T-helper 2 cell (primary cell): ENCODE data around the gene PRKG1.
A peak's percentile ranks its signal among the peaks of the same experiment; 100 is the strongest.
"Not testable (repeated sequence)": the region's sequence is repeated elsewhere in the genome, so short reads cannot be mapped to it uniquely, and the experiment has no call there.

Experiments used
- DNase-seq, 5 experiments: peaks; one replicate each; pipeline versions ENCODE4 v3.0.0 to v3.0.0-alpha.2; 2012 to 2022

PRKG1 gene

DNA sequence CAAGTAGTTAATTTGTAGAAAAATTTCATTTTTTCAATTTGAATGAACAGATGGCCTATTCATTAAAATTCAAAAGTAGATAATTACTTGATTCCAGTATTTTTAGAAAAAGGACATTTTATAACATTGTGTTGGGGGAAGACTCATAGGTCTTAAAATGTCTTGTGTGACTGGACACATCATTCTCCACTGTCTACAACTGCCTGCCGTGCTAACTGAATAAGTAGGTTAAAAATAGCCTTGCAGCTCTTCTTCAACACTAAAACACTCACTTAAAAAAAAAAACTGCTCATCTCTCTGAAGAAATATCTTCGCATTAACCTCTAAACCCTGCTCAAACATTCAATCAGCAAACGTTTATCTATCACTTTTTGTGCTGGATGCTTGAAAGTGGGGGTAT is 371.3 kb downstream of the PRKG1 start:
- DNase-seq: no peak

DNA sequence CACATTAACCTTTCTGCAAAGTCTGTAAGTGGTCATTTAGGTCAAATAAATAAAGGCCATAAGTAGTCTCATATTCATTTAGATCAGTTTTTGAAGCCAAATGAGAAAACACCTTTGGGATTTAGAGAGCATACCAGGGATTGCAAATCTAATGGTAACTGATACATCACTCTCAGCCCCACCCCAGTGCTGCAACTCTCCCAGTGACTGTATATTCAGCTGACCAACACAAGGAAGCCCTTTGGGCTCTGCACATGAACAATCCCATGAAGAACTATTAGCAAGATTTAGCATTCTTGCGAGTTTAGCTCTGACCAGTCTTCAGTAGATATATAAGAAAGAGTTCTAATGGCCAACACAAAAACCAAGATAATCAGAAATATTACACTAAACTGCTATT is 372.8 kb downstream of the PRKG1 start:
- DNase-seq: no peak

DNA sequence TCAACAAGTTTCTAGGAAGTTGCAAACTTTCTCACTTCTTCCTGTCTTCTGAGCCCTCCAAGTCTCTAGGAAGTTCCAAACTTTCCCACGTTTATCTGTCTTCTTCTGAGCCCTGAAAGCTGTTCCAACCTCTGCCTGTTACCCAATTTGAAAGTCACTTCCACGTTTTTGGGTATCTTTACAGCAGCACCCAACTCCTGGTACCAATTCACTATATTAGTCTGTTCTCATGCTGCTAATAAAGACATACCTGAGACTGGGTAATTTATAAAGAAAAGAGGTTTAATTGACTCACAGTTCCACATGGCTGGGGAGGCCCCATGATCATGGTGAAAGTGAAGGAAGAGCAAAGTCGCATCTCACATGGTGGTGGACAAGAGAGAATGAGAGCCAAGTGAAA is 381.5 kb downstream of the PRKG1 start:
- DNase-seq: not testable (repeated sequence)

DNA sequence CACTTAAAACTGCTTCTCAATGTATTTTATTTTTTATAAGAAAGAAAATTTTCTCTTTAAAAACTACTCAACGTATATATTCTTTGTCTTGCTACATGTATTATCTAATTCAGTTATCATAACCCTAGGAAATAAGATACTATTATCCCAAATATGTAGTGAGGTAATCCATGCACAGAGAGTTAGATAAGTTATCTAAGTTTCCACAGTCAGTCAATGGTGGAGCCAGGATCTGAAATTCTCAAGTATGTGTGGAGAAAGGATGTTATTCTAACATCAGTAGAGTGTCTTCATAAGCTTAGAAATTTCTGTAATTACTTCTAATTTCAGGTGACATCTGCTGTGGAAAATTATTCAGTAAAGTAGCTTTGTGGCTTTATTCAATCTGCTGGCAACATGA is 385.2 kb downstream of the PRKG1 start:
- no peak for DNase-seq

DNA sequence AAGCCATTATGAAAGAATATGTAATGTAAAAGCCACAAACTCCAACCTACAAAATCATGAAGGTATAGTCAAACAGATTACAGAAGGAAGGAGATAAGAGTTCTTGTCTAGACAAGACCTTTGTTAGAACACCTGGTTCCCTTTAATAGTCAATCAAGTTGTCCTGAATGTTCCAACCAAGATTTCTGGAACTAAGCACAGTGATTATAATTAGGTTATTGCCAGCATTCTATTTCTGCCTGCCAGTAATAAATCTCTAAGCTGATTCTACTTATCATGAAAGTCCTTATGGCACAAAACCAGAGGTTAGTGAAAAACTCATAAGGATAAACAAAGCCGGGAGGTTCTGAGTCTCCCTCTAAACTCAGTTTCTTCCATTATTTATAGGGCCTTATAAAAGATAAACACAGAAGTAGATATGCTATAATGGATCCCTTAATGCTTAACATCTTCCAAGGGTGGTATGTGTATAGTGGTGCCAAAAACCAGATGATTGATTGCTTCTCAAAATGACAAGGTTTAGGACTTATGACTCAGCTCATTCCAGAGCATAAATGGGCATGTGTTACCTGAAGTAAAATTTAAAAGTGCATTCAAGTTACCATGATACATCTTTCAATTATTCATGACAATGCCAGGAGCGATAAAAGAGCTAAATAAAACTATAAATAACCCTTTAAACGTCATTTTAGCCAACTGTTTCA is 387.9 kb downstream of the PRKG1 start:
- no peak for DNase-seq

DNA sequence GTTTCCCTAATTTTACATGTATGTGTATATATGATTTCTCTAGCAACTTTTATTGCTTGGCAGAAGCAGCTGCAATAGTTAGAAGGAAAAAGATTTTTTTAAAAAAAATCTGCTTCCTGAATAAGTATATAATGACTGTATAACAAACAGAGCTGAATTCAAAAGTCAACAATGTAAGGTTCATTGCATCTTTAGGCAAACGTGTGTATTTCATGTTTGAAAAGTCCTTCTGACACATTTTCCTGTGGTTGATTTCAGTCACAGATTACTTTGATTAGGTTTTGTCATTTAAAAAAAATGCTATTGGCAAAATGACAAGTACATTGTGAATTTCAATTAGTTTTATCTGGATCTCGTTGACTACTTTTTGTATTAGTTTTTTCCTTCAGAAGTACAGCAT is 394.1 kb downstream of the PRKG1 start:
- DNase-seq: no peak

DNA sequence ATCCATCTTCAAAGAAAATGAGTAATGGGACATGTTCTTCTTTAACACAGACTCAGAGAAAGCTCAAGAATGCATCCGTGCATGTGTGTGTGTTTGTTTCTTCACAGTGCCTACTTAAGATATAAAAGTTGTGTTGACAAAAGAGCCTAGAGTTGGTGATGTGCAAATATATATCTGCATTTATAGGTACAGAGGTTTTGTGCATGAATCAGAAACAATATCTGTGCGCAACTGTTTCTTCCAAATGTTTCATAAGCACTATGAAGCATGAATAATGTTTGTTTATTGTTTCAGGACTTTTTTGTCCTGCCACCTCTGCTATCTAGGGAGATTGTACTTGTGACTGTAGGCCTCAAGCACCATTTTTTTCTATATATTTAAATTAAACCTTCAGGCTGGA is 395.4 kb downstream of the PRKG1 start:
- DNase-seq: no peak

DNA sequence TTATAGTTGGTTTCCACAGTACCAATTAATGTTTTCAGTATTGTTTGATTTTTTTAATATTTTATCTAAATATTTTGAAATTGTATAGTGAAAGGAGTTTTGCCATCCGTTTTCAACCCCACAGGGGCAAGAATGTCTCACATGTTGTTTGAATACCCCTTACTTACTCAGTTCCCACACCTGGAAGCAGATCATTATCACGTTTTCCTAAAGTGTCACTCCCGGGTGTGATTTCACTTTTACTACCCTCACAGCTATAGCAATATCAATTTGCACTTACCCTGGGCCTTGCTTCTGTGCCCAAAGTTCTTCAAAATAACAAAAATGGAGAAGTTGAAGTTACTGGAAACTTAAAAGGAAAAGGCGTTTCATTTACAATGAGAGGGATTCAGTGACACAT is 397.0 kb downstream of the PRKG1 start:
- DNase-seq: no peak

DNA sequence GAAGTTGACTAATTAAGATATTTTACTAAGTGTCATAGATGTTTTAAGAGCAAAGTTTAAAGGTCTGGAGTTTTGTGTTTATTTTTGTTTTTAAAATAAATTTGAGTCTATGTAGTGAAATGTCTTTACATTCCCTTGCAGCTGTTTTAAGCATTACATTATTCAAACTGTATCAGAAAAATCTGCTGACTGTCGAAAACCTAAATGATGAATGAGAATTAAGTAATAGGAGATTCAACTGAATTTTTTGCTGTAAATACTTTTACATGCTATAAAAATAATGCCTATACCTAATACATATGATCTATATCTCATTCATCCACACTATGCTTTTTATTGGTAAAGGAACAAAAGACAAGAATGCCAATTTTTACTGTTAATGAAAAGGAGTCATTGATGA is 397.9 kb downstream of the PRKG1 start:
- DNase-seq: no peak

DNA sequence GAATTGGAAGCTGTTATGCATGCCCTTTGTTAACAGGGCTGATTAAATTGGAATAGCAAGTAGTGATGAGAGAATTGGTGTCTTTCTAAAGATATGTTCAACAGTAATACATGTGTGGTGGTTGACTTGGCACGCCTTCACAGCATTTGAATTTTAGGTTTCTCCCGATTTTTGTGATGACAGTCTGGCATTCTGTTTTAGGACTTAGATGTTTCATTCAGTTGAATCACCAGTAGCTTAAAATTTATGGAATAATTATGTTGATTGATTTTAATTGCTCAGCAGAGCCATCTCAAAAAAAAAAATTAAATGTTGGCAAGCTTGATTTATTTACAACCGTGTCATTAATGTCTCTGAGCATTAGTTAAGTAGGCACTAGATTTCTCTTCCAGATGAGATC is 405.4 kb downstream of the PRKG1 start:
- DNase-seq: no peak

DNA sequence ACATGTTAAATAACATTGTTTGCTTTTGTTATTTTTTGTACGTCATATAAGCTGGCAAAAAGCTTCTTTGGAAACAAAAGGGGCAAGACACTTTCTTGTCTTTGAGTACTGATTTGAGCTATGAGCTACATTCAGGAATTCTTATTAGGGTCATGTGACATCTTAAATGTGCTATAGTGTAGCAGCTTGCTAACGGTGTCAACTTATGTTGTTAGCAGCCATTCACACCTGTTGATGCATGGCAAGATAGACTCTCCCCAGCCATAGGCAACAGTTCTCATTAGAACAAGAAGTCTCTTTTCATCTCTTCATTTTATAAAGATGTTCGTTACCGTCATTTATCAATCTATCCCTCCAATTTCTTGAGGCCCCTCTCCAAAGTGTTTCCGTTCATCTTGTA is 411.4 kb downstream of the PRKG1 start:
- no peak for DNase-seq

DNA sequence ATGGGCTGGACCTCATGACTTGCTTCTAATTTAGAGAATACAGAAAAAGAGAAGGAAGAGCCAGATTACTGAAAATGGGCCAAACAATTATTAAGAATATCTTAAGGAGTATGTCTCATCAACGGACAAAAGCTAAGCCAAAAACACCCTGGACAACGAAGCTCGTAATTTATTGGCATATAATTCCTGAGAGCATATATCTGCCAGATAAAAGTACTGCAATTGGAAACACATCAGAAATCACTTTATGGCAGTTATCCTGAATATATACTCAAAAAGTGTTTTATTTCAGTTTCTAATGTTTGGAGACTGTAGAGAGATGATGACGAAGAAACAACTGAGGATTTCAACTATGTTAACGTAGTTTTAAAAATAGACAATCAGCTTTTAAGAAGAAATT is 413.3 kb downstream of the PRKG1 start:
- no peak for DNase-seq

DNA sequence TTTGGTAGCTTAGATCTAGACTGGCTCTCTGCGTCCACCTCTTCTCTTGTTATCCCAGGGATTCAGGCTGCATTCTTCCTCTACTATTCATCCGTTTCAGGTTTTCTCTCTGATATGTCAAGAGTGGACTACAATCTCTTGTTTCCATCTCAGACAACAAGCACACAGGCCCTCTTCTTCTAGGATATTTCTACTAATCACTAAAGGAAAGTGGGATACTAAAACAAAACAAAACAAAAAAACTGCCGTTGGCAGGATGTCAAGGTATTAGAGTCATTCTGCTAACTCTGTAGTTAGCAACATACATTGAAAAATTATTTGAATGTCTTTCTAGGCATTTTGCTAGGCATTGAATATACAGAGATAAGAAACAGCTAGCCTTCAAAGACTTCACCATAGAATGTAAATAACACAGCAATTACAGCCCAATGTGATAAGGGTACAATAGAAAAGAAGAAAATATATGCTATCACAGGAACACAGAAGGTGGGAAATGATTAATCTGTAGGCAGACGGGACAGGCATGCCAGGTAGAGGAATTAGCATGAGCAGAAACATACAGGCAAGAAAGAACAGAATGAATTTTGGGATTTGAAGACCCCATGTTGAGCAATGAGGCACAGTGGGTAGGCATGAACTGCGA is 414.6 kb downstream of the PRKG1 start:
- no peak for DNase-seq

DNA sequence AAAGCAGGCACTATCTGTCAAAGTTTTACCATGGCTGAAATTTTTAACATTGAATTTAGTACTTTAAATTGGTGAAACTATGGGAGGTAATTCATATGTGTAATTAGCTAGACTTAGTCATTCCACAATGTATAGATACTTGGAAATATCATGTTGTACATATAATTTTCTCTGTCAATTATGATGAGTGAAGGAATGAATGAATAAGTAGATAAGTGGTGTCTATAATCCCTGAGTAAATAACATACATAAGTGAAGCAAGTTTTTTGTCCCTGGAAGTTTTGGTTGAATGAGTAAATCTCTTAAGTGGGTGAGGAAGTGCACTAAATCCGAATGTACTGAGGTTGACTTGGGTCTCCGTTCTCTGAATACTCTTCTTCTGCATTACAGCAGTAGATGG is 424.1 kb downstream of the PRKG1 start:
- DNase-seq: no peak

DNA sequence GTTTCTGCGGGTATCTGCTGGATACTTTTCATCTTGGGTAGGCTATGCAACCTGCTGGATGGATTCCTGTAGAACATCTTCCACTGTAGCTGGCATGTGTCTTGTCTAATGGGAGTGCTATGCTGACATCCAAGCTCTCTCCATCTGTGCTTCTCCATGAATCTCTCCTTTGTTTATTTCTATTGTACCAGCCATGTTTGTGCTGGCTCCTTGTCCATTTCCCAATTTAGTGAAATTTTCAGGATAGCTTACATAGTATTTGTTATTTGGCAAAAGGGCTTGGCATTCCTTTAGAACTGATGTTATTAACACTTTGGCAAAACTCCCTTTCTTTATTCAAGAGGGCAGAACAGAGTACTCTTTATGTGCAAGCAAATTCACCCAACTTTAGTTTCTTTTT is 427.1 kb downstream of the PRKG1 start:
- no peak for DNase-seq

DNA sequence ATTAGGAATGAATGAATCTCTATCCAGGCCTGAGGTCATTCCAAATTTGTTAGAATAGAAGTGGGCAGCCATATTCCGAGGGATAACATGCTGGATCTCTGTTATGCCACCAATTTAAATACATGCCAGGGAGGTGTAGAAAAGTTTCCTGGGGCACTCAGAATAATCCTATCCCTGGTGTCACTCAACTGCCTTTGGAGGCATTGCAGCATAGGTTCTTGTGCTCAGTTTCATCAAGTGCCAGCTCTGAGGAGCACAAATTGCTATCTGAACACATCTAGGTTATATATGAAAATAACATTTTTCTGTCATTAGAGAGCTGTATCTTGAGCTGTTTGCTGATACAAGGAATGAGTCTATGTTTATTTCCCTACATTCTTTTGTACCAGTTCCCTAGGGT is 427.8 kb downstream of the PRKG1 start:
- no peak for DNase-seq

DNA sequence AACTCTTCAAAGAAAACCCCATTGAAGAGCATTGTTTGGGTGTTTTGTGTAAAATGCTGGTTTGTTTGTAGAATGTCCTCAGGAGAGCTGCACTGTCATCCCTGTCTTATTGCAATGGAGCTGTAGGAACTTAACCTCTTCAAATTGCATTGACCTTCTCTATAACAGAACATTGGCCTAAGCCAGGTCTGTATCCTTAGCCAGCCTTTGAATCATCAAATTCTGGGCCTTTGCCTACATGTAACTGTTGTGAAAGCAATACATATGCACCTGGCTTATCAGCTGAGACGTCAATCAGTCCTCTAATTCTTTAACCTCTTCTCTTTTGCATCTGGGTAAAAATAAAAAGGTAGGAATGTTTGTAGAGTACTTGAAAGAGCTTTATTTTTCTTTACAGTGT is 429.1 kb downstream of the PRKG1 start:
- DNase-seq: no peak

DNA sequence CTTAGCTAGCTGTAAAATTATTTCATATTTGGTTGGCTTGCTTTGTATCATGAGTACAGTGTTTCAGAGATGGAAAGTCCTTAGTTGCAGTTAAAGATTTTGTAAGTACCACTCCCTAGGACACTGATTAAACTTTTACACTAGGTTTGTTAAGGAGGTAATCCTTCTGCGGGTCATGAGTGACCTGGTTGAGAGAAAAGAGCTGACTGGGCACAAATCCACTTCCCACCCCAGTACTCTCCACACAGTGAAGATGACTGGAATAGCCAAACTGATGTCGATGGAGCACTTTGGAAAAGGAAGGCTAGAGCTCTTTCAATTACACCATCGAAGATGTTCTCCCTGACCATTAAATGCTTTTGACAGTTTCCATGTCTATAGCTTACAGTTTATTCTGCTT is 433.2 kb downstream of the PRKG1 start:
- no peak for DNase-seq

DNA sequence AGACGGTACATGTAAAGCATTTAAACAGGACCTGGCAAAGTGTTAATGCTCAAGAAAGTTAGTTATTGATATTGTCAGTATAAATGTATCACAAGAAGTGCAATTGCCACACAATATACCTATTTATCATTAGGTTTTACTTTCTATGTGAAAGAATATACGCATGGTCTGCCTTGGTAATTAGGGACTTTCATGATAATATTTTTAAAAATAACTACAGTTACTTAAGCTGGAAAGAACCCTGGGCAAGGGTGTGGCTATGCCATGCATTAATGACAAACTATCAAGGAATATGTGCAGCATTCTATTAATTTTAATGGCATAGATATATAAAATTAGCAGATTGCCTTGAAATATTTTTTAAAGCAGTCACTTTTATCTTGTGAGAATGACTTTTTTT is 433.9 kb downstream of the PRKG1 start:
- DNase-seq: no peak

DNA sequence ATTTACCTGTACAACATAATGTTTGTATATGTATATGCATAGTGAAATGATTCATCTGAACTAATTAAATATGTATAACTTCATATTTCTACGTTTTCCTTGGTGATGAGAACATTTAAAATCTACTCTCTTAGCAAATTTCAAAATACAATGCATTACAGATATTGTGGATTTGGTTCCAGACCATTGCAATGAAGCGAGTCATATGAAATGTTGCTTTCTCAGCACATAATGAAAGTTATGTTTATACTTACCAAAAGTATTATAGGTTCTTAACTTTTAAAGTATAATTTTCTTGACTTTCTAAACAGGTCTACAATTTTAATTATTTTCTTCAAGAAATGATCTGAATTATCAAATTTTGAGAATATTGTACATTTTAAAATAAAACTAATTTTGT is 435.9 kb downstream of the PRKG1 start:
- no peak for DNase-seq

DNA sequence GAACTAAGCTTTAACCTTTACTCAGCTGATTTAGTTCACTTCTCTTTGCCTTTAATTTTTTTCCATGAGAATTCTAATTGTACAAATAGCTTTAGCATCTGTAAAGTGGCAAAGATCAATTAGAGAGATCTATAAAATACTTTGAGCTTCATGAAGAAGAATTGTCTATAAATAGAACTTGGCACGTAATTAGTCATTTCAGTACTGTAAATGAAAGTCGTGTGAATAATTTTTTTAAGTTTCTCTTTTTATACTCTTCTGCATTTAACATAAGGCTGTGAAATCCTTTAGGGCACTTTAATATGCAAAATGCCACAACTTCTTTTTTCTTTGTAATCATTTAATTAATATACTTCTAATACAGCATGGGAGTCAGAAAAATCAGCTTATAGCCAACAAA is 447.3 kb downstream of the PRKG1 start:
- peak in 1 of 5 experiments; percentile 8 for DNase-seq

DNA sequence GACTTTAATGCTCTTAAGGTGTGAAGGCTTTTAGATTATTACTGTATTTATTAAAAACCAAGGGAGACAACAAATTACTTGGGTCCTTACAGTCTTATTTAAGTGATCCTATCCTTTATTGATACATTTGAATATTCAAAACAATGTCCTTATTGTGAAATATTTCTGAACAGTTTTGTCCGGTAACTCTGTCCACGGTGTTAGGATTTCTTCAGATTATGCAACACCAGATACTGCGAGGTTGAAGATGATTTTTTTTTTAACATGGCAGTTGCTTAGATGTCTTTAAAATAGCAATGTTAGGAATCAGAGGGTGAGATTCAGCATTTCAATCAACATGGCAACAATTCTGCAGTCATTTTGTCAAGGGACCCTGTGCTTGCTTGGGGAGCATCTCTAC is 448.6 kb downstream of the PRKG1 start:
- DNase-seq: no peak

DNA sequence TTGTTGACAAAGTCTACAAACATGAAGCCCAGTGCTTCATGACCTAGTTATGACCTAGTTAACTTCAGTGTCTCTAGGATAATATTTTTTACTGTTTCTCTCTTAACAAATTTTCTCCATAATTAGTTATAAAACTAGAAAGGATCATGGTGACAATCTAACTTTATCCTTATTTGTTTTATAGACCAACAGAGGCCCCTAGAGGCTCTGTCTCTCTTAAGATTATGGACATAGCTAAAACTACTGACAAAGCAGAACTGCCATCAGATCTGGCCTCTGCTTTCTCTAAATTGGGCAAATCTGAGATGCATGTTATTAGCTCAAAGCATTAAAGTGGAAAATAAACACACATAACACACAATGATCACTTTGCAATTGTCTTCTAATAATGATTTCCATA is 449.2 kb downstream of the PRKG1 start:
- DNase-seq: no peak

DNA sequence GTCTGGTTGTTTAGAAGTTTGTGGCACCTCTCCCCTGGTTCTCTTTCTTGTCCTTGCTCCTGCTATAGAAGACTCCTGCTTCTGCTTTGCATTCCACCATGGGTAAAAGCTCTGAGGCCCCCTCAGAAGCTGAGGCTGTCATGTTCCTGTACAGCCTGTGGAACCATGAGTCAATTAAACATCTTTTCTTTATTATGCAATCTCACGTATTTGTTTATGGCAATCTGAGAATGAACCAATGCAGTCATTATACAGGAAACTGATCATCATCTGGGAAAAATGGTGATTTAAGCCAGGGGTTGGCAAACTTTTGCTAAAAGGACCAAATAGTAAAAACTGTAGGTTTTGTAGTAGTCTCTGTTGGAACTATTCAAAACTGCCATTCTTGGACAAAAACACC is 449.8 kb downstream of the PRKG1 start:
- DNase-seq: no peak
